Right atrium auricular region (tissue), 2 donors: ENCODE measurements around the gene NEDD4L. TPM values are rescaled to one million over a fixed set of nuclear protein-coding genes. Genes with fewer than 3 reads are reported as not detected.

Experiments used
- DNase-seq: peaks from one replicate; pipeline ENCODE4 v3.0.0-alpha.2; 2019; ENCODE audit warnings: low spot score
- H3K27ac ChIP-seq, 2 donors: fragments of 200-600 bp; sonication (generic); 1 replicate in 1 of 2; 2 replicates in 1 of 2; pipeline ENCODE4 v1.5.1; 2016 to 2019
- H3K27me3 ChIP-seq, 2 donors: fragments of 200-600 bp; sonication (generic); one replicate each; pipeline versions ENCODE4 v1.5.1 to v1.6.0; 2017 to 2019
- H3K36me3 ChIP-seq: fragments of 200-600 bp; sonication (generic); one replicate; pipeline ENCODE4 v1.5.1; 2016
- H3K4me1 ChIP-seq, 2 donors: fragments of 200-600 bp; sonication (generic); one replicate each; pipeline versions ENCODE4 v1.5.1 to v1.6.0; 2017 to 2019
- H3K4me3 ChIP-seq, 2 donors: fragments of 200-600 bp; sonication (generic); 1 replicate in 1 of 2; 2 replicates in 1 of 2; pipeline ENCODE4 v1.5.1; 2017 to 2019; ENCODE audit warnings: mild to moderate bottlenecking in 1 of 2, moderate library complexity in 1 of 2
- H3K9me3 ChIP-seq, 2 donors: fragments of 200-600 bp; sonication (generic); one replicate each; pipeline ENCODE4 v1.5.1; 2019
- total RNA-seq, 2 donors: library from RNA; depleted of rRNA; stranded (reverse); fragments of >200 nt; gene quantifications; one replicate each; pipeline ENCODE4 v1.1.0, GENCODE V29; 2016
- TF ChIP-seq, protein P1 (sequence below), 2 donors: fragments of 200-600 bp; sonication (generic); IDR thresholded peaks; one replicate each; pipeline ENCODE4 v1.5.1; 2019; ENCODE audit warnings: antibody characterized with exemption in 2 of 2

The NEDD4L gene
- total RNA-seq, 2 donors from 2014 or later, result 45.0 to 68.0 TPM

DNA sequence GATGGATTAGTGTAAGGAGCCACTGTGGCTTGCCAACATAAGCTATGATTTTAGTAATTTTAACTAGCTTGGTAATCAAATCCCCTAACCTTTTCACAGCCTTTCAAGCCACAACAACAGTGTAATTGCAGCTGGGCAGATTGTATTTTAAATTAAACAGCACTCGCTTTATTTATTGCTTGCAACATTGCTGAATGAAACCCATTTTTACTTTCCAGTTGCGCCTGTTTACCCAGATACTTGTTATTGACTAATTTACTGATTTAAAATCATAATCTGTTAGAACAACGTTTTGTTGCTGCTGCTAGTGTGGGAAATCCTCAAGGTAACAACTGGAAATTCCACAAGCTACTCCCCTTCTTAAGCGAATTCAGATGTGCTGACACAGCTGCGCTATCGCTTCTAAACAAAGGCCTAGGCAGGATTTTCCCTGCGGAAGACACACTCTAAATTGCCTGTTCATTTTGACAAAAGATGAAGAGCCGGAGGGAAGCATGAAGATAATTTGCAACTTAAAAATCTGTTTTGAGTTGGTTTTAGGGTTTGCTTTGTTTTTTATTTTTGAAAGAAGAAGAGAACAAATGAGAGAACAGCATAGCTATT, 300.9 kb downstream of the NEDD4L start:
- TF ChIP-seq, protein P1, sequence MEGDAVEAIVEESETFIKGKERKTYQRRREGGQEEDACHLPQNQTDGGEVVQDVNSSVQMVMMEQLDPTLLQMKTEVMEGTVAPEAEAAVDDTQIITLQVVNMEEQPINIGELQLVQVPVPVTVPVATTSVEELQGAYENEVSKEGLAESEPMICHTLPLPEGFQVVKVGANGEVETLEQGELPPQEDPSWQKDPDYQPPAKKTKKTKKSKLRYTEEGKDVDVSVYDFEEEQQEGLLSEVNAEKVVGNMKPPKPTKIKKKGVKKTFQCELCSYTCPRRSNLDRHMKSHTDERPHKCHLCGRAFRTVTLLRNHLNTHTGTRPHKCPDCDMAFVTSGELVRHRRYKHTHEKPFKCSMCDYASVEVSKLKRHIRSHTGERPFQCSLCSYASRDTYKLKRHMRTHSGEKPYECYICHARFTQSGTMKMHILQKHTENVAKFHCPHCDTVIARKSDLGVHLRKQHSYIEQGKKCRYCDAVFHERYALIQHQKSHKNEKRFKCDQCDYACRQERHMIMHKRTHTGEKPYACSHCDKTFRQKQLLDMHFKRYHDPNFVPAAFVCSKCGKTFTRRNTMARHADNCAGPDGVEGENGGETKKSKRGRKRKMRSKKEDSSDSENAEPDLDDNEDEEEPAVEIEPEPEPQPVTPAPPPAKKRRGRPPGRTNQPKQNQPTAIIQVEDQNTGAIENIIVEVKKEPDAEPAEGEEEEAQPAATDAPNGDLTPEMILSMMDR (IDR thresholded peaks at IDR 0.05), result no peak
- Histone ChIP-seq H3K36me3 (no peaks in the 10 kb centered on the region), H3K27me3 (no peaks in the 10 kb centered on the region), H3K4me3 (no peak overlapping the region), H3K4me1 (no peaks in the 10 kb centered on the region), H3K27ac (peak overlapping the region in 1 of 2 donors; percentile 29), H3K9me3 (no peaks in the 10 kb centered on the region)
- DNase-seq, result no peak

DNA sequence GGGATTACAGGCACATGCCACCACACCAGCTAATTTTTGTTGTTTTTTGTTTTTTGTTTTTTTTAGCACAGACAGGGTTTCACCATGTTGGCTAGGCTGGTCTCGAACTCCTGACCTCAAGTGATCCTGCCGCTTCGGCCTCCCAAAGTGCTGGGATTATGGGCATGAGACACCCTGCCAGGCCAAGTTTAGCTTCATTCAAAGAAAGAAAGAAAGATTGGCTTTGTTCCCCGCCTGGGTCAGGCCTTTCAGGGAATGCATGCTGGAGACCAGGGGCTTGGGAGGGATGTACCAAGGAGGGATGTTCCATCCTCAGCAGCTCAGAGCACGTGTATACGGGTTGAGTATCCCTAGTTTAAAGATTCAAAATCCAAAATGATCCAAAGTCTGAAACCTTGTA, 301.8 kb downstream of the NEDD4L start:
- H3K27ac ChIP-seq, result no peak overlapping the region
- no peaks in the 10 kb centered on the region for H3K36me3 ChIP-seq
- TF ChIP-seq, protein P1 (IDR thresholded peaks at IDR 0.05), result no peak
- no peaks in the 10 kb centered on the region for H3K4me1 ChIP-seq
- H3K27me3 ChIP-seq, result no peaks in the 10 kb centered on the region
- H3K4me3 ChIP-seq, result no peak overlapping the region
- H3K9me3 ChIP-seq, result no peaks in the 10 kb centered on the region
- DNase-seq, result no peak

DNA sequence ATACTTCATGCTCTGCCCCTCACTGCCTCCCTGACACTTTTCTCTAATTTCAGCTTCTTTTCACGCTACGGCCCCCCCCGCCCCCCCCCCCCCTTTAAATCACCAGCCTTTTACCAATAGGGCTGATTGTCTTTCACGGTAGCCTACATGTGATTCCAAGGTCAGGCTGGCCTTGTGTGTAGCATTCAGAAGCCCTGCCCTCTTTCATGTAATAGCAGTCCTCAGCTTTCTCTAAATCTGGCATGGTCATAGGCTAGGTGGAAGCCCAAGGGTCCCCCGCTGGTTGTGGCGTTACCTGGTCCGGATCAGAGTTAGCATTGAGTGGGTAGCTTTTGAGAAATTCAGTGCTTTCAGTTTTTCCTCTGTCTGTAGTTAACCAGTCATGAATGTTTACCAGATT, 303.1 kb downstream of the NEDD4L start:
- Histone ChIP-seq H3K4me3 (no peak overlapping the region), H3K4me1 (no peaks in the 10 kb centered on the region), H3K27me3 (no peaks in the 10 kb centered on the region), H3K36me3 (no peaks in the 10 kb centered on the region), H3K27ac (no peak overlapping the region), H3K9me3 (no peaks in the 10 kb centered on the region)
- TF ChIP-seq, protein P1 (IDR thresholded peaks at IDR 0.05), result no peak
- no peak for DNase-seq

DNA sequence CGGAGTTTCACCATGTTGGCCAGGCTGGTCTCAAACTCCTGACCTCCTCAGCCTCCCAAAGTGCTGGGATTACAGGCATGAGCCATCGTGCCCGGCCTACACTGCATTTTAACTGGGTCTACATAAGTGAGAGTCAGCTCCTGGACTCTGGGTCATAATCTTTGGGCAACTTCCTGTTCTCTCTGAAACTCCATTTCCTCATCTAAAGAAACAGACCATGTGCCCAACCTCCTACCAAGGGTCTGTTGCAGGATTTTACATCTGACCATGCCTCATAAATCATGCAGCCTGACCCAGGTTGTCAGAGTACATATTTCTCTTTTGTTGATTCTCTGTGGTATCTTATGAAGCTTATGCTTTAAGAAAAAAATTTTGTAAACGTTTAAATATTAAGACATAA, 304.5 kb downstream of the NEDD4L start:
- Histone ChIP-seq H3K9me3 (no peaks in the 10 kb centered on the region), H3K27ac (no peak overlapping the region), H3K27me3 (no peaks in the 10 kb centered on the region), H3K4me1 (no peaks in the 10 kb centered on the region), H3K4me3 (no peak overlapping the region), H3K36me3 (peaks cover 5% of the 10 kb centered on the region)
- TF ChIP-seq, protein P1 (IDR thresholded peaks at IDR 0.05), result no peak
- DNase-seq, result no peak

DNA sequence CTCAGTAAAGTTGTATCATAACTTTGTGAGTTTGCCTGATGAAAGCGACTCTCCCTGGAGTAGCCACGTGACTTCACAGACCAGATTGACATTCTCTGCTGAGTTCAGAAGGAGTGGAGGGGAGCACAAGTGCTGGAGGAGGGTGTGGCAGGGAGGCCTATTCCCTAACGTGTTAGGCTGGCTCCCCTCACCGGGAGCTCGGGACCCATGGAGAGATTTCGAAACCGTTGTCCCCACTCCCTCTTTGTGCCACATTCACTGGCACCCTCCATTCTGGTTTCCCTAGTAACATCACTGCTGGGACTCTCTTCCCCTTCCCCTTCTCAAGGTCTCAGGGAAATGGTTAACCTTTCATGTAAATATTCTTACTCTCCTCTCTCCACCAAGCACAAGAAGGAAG, 304.9 kb downstream of the NEDD4L start:
- Histone ChIP-seq H3K4me1 (no peaks in the 10 kb centered on the region), H3K9me3 (no peaks in the 10 kb centered on the region), H3K4me3 (no peak overlapping the region), H3K27me3 (no peaks in the 10 kb centered on the region), H3K36me3 (peaks cover 5% of the 10 kb centered on the region), H3K27ac (no peak overlapping the region)
- TF ChIP-seq, protein P1 (IDR thresholded peaks at IDR 0.05), result no peak
- no peak for DNase-seq

- Histone ChIP-seq H3K27me3 (no peaks in the 10 kb centered on the region), H3K36me3 (peaks cover 5% of the 10 kb centered on the region)
Measured at GRCh38 chr18:58349650-58350049, 305.6 kb downstream of the NEDD4L start.

More at GRCh38 chr18:58349650-58350049, 305.6 kb downstream of the NEDD4L start:
- TF ChIP-seq, protein P1 (IDR thresholded peaks at IDR 0.05), result no peak
- Histone ChIP-seq H3K27ac (no peak overlapping the region), H3K4me1 (no peaks in the 10 kb centered on the region), H3K4me3 (no peak overlapping the region), H3K9me3 (no peaks in the 10 kb centered on the region)
- no peak for DNase-seq
